H7 (cell line): ENCODE results near the gene SECTM1. TPM values are rescaled to one million over a fixed set of nuclear protein-coding genes. Genes with fewer than 3 reads are reported as not detected.

Source experiments
- DNase-seq: peaks from one replicate; pipeline ENCODE4 v3.0.0; 2012
- H3K27me3 ChIP-seq: 2 replicates; pipeline ENCODE4 v1.6.0; 2011; ENCODE audit warnings: mild to moderate bottlenecking, low read length; ENCODE audit not compliant: control insufficient read depth, insufficient read depth
- H3K36me3 ChIP-seq: replicated peaks from 2 replicates; pipeline ENCODE4 v1.5.1; 2011; ENCODE audit warnings: low read length; ENCODE audit not compliant: control insufficient read depth, insufficient read depth
- H3K4me3 ChIP-seq: 2 replicates; pipeline ENCODE4 v1.5.1; 2011; ENCODE audit warnings: low read depth, mild to moderate bottlenecking, control low read depth, low read length, moderate library complexity; ENCODE audit not compliant: insufficient read depth
- total RNA-seq: library from RNA; depleted of rRNA; stranded (reverse); fragments of >200 nt; shearing (Covaris generic); gene quantifications from 2 replicates; pipeline ENCODE4 v1.2.3, GENCODE V29; 2014

The SECTM1 gene
- total RNA-seq, 1 experiment from 2014 or later = 0.94 TPM

- no peak for DNase-seq
- Histone ChIP-seq H3K36me3 (no peaks in the 10 kb centered on the region), H3K4me3 (no peak overlapping the region), H3K27me3 (no peaks in the 10 kb centered on the region)
Measured at GRCh38 chr17:82298538-82299421, 34.8 kb downstream of the SECTM1 start.

DNA sequence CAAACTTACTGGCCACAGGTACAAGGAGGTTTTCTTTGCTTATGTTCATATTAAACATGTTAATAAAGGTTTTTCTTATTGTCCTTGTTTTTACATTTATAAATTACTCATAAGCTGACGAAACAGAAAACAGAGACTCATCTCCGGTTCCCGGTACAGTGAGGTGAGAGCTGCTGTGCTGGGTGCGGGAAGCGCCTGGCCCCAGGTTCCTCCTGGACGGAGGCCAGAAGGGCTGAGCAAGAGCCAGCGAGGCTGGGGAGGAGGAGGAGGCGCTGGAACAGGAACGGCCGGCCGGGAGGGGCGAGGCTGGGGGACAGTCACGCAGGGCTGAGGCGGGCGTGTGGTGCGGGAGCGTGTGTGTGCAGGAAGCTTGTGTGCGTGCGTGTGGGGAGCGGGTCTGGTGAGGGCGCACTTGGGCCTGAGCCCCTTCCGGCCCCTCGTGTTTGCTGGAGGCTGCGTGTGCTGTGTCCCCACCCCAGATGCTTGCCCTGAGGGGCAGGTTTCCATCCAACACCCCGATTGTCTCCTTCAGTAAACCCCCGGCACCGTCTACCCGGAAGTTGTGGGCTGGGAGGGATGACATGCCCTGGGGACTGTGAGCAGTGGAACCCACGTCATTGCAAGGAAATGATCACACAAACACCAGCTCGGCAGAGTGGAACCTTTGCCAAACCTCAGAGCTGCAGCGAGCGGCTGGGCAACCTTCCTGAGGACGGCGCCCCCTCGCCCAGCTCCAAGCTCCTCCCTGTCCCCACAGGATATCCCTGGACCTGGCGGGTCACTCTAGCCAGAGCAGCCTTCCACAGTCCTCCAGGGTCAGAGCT is 35.6 kb downstream of the SECTM1 start:
- Histone ChIP-seq H3K27me3 (no peaks in the 10 kb centered on the region), H3K36me3 (no peaks in the 10 kb centered on the region), H3K4me3 (no peak overlapping the region)
- DNase-seq = peak; percentile 77

GRCh38 chr17:82297280-82297713 is 36.3 kb downstream of the SECTM1 start:
- peak; percentile 54 for DNase-seq
- Histone ChIP-seq H3K36me3 (no peaks in the 10 kb centered on the region), H3K4me3 (no peak overlapping the region), H3K27me3 (no peaks in the 10 kb centered on the region)

DNA sequence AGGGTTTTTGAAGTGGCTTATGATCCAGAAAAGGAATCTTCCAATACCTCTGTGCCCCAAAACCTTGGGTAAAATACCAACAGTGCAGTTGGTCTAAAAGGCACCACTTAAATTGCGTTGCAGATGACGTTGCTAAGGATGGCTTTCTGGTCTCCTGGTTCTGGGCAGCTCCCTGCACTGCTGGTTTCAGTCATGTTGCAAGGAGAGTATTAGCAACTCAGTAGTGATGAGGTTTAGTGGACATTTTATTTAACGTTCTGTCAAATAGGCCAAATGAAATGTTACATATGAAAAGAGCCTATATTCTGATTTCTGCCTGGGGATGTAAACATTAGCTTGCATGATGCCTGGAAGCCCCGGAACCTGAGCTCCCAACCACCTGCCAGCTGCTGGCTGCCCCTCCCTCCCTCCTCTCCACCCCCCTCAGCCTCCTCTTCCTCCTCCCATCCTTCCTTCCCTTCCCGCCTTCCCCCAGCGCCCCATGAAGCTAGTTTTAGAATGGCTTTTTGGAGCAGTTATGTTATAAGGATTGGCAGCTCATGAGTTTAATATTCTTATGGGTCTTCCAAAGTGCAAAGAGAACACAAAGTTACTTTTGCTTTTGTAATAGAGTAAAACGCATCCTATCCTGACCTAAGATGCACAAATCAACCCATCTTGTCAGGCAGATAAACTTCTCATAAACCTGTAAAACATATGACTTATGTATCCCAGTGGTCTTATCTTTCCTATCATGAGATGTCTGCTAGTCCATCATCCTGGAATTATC is 36.9 kb downstream of the SECTM1 start:
- Histone ChIP-seq H3K27me3 (no peaks in the 10 kb centered on the region), H3K36me3 (no peaks in the 10 kb centered on the region), H3K4me3 (no peak overlapping the region)
- peak; percentile 57 for DNase-seq

DNA sequence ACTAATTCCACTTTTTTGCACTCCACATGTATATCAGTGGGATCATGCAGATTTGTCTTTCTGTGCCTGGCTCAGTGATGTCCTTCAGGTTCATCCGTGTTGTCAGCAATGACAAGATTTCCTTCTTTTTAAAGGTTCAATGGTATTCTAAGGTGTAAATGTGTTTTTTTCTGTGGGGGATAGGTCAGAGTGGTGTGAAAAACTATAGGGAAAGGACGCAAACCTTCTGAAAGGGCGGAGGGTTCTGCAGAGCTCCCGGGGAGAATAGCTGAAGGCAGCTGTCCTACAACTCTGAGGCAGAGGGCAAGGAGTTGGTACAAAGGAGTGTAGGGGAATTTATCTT is 38.1 kb downstream of the SECTM1 start:
- Histone ChIP-seq H3K36me3 (no peaks in the 10 kb centered on the region), H3K27me3 (no peaks in the 10 kb centered on the region), H3K4me3 (no peak overlapping the region)
- DNase-seq = no peak

DNA sequence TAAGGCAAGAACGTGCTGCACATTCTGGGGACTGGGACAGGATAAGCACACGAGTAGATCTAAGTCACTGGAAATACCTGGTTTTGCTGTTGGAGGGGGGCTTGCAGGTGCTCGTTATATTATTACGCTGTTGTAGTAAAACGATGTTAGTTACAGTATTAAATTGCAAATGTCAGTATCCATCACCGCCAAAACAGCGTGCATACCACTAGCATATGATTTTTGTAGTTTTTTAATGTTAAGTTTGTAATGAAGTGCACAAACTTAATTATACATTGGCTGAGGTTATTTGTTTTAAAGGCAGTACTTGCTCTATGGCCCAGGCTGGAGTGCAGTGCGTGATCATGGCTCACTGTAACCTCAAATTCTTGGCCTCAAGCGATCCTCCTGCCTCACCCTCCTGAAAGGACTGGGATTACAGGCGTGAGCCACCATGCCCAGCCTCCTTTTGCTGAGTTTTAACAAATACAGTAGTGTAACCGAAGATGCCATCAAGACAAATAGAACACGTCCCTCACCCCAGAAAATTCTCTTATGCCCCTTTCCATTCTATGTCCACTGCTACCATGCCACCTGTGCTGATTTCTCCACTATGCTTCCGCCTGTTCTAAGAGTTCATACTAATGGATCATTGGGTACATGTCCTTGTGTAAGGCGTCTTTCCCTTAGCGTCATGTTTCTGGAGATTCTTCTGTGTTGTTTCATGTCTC is 39.3 kb downstream of the SECTM1 start:
- Histone ChIP-seq H3K4me3 (peak overlapping the region; percentile 48), H3K27me3 (no peaks in the 10 kb centered on the region), H3K36me3 (no peaks in the 10 kb centered on the region)
- DNase-seq = peak; percentile 46

DNA sequence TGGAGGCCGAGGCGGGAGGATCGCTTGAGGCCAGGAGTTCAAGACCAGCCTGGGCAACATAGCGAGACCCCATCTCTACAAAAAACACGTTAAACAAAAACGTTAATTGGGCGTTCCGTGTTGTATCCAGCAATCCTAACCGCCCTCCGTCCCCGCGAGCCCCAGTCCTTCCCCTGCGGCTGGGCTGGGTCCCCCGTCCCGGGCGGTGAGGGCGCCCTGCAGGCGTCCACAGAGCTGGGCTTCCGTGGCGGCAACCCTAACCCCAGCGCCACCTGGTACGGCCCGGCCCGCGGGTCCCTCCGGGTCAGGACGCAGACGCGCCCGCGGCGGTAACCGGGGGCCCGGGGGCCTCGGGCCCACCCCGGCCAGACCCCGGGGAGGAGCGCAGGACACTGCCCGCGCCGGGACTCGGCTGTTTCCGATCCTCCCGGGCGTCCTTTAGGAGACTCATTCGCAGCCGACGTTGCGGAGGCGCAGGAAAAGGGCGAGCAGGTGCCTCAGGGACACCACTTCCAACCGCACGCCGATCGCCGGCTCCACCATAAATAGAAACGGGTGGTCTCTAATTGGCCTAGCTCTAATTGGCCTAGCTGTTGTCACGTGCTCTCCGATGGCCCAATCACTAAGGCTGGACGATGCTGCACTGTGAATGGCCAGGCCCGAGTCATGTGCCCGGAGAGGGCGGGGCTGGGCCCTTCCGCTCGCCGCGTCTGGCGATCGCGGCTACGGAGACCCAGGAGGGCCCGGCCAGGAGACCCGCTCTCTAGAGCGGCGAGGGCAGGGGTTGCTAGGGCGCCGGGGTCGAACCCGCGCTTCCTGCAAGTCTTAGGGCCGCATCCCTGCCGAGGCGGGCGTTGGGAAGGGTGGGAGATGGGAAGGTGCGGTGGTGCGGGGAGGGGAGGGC is 41.1 kb downstream of the SECTM1 start:
- Histone ChIP-seq H3K27me3 (no peaks in the 10 kb centered on the region), H3K36me3 (no peaks in the 10 kb centered on the region), H3K4me3 (peak overlapping the region; percentile 88)
- peak; percentile 99 for DNase-seq

DNA sequence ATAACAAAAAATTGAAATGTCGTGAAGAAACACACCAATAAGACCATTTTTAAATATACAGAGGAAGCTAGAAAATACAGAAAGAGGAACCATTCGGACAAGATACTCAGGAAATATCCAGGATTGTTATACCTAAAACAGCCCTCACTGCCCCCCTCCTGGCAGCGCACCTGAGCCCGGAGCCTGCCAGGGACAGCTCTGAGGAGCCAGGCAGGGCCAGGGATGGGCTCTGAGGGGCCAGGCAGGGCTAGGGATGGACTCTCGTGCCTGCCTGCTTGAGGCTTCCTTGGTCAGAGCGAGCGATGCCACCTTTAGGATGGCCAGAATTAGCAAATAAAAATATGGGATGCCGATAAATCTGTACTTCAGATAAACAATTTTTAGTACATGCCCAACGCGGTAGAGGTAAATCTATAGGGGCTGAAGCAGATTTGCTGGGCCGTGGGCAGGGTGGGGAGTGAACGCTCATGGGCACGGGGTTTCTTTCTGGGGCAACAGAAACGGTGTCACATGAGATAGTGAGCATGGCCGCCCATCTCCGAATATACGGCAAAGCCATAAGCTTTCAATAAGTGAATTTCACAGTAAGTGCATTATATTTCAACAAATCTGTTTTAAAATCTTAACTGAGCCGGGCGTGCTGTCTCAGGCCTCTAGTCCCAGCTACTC is 41.9 kb downstream of the SECTM1 start:
- peak; percentile 55 for DNase-seq
- Histone ChIP-seq H3K4me3 (peak overlapping the region; percentile 88), H3K27me3 (no peaks in the 10 kb centered on the region), H3K36me3 (no peaks in the 10 kb centered on the region)

- H3K4me3 ChIP-seq = no peak overlapping the region
- no peaks in the 10 kb centered on the region for H3K36me3 ChIP-seq
- no peaks in the 10 kb centered on the region for H3K27me3 ChIP-seq
- no peak for DNase-seq
Measured at GRCh38 chr17:82287868-82288801, 45.4 kb downstream of the SECTM1 start.

DNA sequence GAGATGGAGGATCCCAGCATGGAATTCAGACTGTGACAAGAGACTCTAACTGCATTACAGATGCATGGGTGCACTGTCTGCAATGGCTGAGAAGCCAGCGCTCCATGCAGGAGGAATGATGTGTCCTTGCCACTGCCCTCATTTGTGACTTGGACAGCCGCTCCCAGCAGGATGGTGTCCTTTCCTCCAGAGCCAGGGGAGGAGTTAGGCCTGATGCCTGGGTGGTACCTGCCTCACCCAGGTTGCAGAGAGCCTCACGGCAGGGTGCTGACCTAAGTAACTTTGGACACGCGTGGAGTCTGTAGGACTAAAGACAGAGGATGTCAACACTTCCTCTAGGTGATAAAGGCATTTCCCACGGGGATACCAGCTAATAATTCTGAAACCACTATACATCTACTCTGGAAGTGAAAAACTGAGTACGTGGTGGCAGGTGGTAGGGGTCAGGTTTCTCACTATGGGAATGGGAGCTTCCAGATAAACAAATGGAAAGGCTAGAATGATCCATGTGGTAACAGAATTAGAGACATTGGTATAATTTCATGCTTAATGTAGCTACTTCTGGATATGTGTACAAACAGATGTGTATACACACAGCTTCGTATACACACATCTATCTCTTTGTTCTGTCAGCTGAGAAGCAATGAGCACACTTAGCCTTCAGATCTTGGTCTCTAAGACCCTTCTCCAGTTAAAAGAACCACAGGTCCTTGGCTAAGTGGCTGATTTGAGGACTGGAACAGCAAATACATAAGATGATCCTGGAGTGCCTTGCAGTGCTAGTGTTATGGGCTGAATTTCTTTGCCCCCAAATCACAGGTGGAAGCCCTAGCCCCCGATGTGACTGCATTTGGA is 46.3 kb downstream of the SECTM1 start:
- H3K4me3 ChIP-seq = no peak overlapping the region
- H3K36me3 ChIP-seq = no peaks in the 10 kb centered on the region
- H3K27me3 ChIP-seq = no peaks in the 10 kb centered on the region
- no peak for DNase-seq

DNA sequence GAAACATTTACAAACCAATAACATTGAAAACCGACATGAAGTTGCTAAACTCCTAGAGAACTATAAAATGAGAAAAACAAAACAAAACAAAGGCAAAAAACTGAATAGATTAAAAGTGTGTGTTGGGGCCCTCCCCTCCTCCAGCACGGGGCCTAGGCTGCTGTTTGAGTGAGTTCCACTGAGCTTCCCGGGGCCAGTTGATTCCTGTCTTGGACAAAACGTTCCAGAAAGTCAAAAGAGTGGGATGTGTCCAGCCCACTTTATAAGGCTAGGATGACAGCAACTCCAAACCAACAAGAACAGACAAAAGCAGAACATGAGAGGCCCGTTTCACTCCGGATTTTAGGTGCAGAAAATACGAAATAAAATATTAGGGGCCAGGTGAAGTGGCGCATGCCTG is 48.4 kb downstream of the SECTM1 start:
- DNase-seq = no peak
- no peak overlapping the region for H3K4me3 ChIP-seq
- H3K27me3 ChIP-seq = no peaks in the 10 kb centered on the region
- H3K36me3 ChIP-seq = no peaks in the 10 kb centered on the region
